ENCODE measurements around the gene HPN. TPM values are rescaled to one million over a fixed set of nuclear protein-coding genes. Genes with fewer than 3 reads are reported as not detected.

HPN gene
- total RNA-seq, 1 donor from 2014 or later: 0.30 TPM

DNA sequence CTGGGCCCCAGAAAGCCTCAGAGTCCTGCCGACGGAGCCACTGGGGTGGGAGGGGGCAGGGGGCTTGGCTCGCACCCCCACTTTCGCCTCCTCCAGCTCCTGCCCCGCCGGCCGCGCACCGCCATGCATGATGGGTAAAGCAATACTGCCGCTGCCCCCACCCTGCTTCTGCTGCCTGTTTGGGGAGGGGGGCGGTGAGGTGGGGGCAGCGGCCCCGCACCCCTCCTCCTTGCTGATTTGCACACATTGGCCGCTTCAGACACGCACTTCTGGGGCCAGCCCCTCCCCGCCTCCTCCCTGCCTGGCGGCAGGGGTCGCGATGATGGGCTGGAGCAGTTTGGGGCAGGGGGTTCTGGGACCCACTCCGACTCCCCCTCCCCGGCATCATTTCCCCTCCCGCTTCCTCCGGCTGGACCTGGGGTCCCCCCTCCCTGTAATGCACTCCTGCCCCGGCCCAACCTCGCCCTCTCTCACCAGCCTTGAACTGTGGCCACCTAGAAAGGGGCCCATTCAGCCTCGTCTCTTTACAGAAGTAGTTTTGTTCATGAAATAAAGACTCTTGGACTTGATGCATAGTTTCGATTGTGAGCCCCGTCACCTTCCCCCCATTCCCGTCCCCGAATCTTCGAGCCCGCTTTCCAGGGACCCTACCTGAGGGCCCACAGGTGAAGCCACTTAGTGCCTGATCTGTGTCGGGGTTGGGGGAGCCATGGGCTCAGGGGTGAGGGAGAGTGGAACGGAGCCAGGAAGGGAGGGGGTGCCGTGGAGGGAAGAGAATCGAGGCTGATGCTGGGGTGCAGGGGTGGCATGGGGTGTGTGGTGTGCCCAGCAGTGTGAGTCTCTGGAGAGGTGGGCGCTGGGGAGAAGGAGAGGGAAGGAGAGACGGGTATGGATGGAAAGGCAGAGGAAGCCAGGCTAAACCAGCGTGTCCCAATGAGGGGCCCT lies 1.4 kb upstream of the HPN start:
- H3F3A ChIP-seq (ENCODE audit: low read depth): no peaks in the 10 kb centered on the region
- no peak overlapping the region for H3K27ac Mint-ChIP-seq
- no peaks in the 10 kb centered on the region for H4K20me1 ChIP-seq (ENCODE audit: low read depth)
- H3K79me2 ChIP-seq (ENCODE audit: low read depth): no peaks in the 10 kb centered on the region
- H3K9me3 Mint-ChIP-seq: no peaks in the 10 kb centered on the region
- no peaks in the 10 kb centered on the region for H3K9me3 ChIP-seq (ENCODE audit: low read depth)
- H3K27me3 Mint-ChIP-seq (ENCODE audit: insufficient read depth, low read depth): peaks cover 11% of the 10 kb centered on the region
- no peaks in the 10 kb centered on the region for H3K36me3 Mint-ChIP-seq
- H3K36me3 ChIP-seq: no peaks in the 10 kb centered on the region
- peaks cover 16% of the 10 kb centered on the region for H3K4me1 Mint-ChIP-seq
- no peak for TF ChIP-seq CTCF (IDR thresholded peaks at IDR 0.05)
- no peak for TF ChIP-seq EZH2phosphoT487 (IDR thresholded peaks at IDR 0.05)
- no peak for TF ChIP-seq EZH2 (IDR thresholded peaks at IDR 0.05)
- no peaks in the 10 kb centered on the region for H3K27me3 ChIP-seq
- DNase-seq (ENCODE audit: low spot score): no peak
- no peak overlapping the region for H2AFZ ChIP-seq (replicated peaks)
- peaks cover 14% of the 10 kb centered on the region for H3K4me1 ChIP-seq
- H3K4me2 ChIP-seq: peak overlapping the region; percentile 81
- no peak overlapping the region for H3K4me3 ChIP-seq
- H3K4me3 Mint-ChIP-seq: no peak overlapping the region
- no peak overlapping the region for H3K9ac ChIP-seq
- H3K27ac ChIP-seq: no peak overlapping the region

DNA sequence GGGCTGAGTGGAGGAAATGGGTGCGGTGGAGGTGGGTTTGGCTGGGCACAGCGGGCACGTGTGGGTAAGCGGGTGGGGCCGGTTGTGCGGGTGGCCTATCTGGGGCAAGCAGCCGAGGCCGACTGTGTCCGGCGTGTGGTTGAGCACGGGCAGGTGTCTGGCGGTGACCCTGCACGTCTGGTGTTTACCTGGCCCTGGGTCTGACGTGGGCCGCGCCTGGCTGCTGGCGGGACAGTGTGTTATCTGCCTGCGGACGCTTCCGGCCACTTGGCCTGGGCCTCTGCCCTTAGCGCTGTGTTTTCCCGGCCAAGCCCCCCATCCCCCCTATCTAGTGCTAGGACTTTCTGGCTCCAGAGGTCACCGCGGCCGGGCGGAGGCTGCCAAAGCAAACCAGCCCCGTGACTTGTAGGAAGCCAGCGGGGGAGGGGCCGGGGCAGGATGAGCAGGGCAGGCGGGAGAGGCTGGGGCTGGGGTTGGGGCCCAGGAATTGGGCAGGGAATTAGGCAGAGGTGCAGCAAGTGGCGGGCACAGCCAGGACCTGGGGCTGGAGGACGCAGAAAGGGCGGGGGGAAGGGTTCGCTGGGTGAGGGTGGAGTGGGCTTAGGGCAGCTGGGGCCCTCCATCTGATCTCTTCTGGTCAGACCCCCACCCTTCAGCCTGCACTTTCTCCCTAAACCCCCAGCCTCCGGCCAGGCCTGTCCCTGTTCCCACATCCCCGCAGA lies 534 bp upstream of the HPN start:
- Mint-ChIP-seq H3K9me3 (no peaks in the 10 kb centered on the region), H3K27ac (no peak overlapping the region), H3K27me3 (ENCODE audit: insufficient read depth, low read depth) (peaks cover 9% of the 10 kb centered on the region), H3K4me3 (no peak overlapping the region), H3K4me1 (peaks cover 19% of the 10 kb centered on the region), H3K36me3 (no peaks in the 10 kb centered on the region)
- Histone ChIP-seq H3K4me3 (peak overlapping the region; percentile 36), H3K27me3 (no peaks in the 10 kb centered on the region), H3K27ac (no peak overlapping the region), H3K4me2 (peak overlapping the region; percentile 81), H3K9ac (no peak overlapping the region), H4K20me1 (ENCODE audit: low read depth) (no peaks in the 10 kb centered on the region), H3F3A (ENCODE audit: low read depth) (no peaks in the 10 kb centered on the region), H2AFZ (replicated peaks) (peak overlapping the region; percentile 87), H3K36me3 (no peaks in the 10 kb centered on the region), H3K79me2 (ENCODE audit: low read depth) (no peaks in the 10 kb centered on the region), H3K4me1 (peaks cover 14% of the 10 kb centered on the region), H3K9me3 (ENCODE audit: low read depth) (no peaks in the 10 kb centered on the region)
- TF ChIP-seq CTCF (IDR thresholded peaks at IDR 0.05) (no peak), EZH2 (IDR thresholded peaks at IDR 0.05) (no peak), EZH2phosphoT487 (IDR thresholded peaks at IDR 0.05) (no peak)
- DNase-seq (ENCODE audit: low spot score): peak; percentile 70

GRCh38 chr19:35042056-35042730 lies 672 bp downstream of the HPN start:
- TF ChIP-seq EZH2 (IDR thresholded peaks at IDR 0.05): no peak
- TF ChIP-seq CTCF (IDR thresholded peaks at IDR 0.05): no peak
- no peak for TF ChIP-seq EZH2phosphoT487 (IDR thresholded peaks at IDR 0.05)
- Histone ChIP-seq H3K4me3 (no peak overlapping the region), H3F3A (ENCODE audit: low read depth) (no peaks in the 10 kb centered on the region), H3K4me1 (peaks cover 14% of the 10 kb centered on the region), H3K9ac (no peak overlapping the region), H3K27ac (no peak overlapping the region), H2AFZ (replicated peaks) (no peak overlapping the region), H3K27me3 (no peaks in the 10 kb centered on the region), H3K4me2 (no peak overlapping the region), H3K79me2 (ENCODE audit: low read depth) (no peaks in the 10 kb centered on the region), H3K9me3 (ENCODE audit: low read depth) (no peaks in the 10 kb centered on the region), H3K36me3 (no peaks in the 10 kb centered on the region), H4K20me1 (ENCODE audit: low read depth) (no peaks in the 10 kb centered on the region)
- Mint-ChIP-seq H3K4me1 (peaks cover 20% of the 10 kb centered on the region), H3K27me3 (ENCODE audit: insufficient read depth, low read depth) (peaks cover 10% of the 10 kb centered on the region), H3K36me3 (no peaks in the 10 kb centered on the region), H3K27ac (no peak overlapping the region), H3K4me3 (no peak overlapping the region), H3K9me3 (no peaks in the 10 kb centered on the region)
- no peak for DNase-seq (ENCODE audit: low spot score)

Measured in neural progenitor cell (in vitro differentiated cells).